22Rv1 (cell line): ENCODE measurements around the gene FAT1.

ENCODE experiments used
- ZFX ChIP-seq: fragments of 450-650 bp; IDR thresholded peaks from 2 replicates; pipeline ENCODE4 v1.6.1; 2017; ENCODE audit warnings: antibody characterized with exemption, borderline replicate concordance
- TF ChIP-seq, protein P1 (sequence below): fragments of 450-650 bp; IDR thresholded peaks from 2 replicates; pipeline ENCODE4 v1.5.1; 2017; ENCODE audit warnings: mild to moderate bottlenecking

DNA sequence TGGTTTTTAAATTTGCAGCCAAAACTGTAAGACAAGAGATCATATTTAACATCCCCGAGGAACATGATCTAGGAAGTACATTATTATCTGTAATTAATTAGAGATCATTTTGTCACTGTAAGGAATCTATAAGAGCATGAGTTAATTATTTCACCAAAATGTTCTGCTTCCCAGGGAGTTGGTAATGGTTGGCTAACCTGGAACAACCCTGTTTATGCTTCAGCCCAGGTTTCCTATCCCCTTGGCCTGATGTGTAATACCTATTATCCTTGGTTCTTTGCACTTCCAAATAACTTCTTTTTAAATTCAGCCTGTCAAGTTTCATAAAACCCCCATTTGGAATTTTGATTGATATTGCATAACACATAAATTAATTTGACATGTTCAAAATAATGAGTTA lies 161.9 kb downstream of the FAT1 start:
- TF ChIP-seq, protein P1, sequence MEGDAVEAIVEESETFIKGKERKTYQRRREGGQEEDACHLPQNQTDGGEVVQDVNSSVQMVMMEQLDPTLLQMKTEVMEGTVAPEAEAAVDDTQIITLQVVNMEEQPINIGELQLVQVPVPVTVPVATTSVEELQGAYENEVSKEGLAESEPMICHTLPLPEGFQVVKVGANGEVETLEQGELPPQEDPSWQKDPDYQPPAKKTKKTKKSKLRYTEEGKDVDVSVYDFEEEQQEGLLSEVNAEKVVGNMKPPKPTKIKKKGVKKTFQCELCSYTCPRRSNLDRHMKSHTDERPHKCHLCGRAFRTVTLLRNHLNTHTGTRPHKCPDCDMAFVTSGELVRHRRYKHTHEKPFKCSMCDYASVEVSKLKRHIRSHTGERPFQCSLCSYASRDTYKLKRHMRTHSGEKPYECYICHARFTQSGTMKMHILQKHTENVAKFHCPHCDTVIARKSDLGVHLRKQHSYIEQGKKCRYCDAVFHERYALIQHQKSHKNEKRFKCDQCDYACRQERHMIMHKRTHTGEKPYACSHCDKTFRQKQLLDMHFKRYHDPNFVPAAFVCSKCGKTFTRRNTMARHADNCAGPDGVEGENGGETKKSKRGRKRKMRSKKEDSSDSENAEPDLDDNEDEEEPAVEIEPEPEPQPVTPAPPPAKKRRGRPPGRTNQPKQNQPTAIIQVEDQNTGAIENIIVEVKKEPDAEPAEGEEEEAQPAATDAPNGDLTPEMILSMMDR, result no peak
- no peak for TF ChIP-seq ZFX
